NCI-H1417 treated with DMSO at 0.1 percent for 48 hours (cell line): ENCODE results near the gene NDUFA1.
"Not testable (repeated sequence)": the region's sequence is repeated elsewhere in the genome, so short reads cannot be mapped to it uniquely, and the experiment has no call there.

ENCODE experiments used
- DNase-seq: peaks from one replicate; lab custom pipeline; 2025; lab: John Stamatoyannopoulos, UW

The NDUFA1 gene

DNA sequence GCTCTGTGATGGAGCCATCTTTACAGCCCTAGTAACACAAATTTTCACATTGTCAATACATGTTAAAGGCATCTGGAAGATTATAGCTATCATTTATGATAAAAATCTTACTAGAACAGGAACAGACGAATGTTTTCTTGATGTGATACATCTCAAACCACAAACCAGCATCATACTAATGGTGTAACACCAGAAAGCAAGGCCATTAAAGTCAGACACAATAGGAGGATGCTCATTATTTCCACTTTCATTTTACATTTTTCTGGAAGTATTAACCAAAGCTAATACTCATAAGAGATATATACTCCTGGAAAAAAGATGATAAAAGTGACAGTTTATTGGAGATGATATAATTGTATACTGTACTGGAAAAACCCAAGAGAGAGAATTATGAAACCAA, 29.3 kb downstream of the NDUFA1 start:
- DNase-seq, result no peak

GRCh38 chrX:119916310-119916709, 44.7 kb downstream of the NDUFA1 start:
- no peak for DNase-seq

DNA sequence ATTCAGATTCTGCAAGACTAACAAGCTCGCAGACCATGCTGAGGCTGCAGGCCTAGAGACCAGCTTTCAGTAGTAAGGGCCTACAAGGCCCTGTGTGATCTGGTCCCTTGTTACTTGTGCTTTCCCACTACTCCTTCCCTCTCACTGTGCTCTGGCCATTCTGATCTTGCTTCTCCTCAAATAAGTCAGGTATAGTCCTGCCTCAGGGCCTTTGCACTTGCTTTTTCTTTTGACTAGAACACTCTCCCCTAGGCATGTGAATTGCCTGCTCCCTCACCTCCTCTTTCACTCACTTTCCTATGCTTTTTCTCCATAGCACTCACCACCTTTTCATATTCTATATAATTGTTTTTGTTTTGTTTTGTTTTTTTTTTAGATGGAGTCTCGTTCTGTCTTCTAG, 46.2 kb downstream of the NDUFA1 start:
- DNase-seq, result no peak

DNA sequence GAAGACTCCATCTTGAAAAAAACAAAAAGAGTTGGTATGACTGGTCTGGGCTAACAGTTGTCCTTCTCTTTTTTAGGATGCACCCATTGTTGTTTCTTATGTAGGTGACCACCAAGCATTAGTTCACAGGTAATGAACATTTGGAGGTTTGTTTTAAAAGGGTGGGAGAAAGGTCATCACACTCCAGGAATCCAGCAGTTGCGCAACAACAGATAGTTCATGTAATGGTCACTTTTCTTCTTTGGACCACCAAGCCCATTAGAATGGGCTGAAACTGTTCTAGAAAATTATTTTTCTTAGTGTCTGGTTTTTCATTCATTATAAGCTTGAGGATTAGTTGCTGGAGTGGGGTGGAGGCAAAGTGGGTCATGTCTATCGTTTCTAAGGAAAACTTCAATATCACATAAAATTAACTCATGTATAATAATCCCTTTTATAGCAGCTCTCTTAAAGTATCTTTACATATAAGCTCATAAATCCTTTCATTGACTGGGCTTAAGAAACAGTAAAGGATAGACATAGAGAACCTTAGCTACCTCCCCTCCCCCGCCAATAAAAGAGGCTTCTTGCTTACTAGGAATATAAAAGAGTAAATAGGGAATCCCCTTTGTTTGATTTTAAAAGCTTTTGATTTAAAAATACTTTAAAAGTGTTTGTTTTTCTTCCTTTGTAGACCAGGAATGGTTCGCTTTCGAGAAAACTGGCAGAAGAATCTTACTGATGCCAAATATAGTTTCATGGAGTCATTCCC, 48.4 kb downstream of the NDUFA1 start:
- no peak for DNase-seq

- DNase-seq, result not testable (repeated sequence)
Observed at GRCh38 chrX:119922391-119922790, 50.8 kb downstream of the NDUFA1 start.
